Osteocyte (in vitro differentiated cells): ENCODE measurements around the gene MMAB. TPM values are rescaled to one million over a fixed set of nuclear protein-coding genes. Genes with fewer than 3 reads are reported as not detected.

Experiments
- DNase-seq: peaks from one replicate; pipeline ENCODE4 v3.0.0; 2021; ENCODE audit warnings: mixed read lengths; ENCODE audit not compliant: unreplicated experiment; ENCODE audit errors: extremely low spot score
- H3K27ac Mint-ChIP-seq: one replicate; pipeline ENCODE4 v1.8.0; 2021; ENCODE audit warnings: mild to moderate bottlenecking, mixed read lengths; ENCODE audit not compliant: unreplicated experiment
- H3K27me3 Mint-ChIP-seq: one replicate; pipeline ENCODE4 v1.8.0; 2021; ENCODE audit warnings: mixed read lengths; ENCODE audit not compliant: unreplicated experiment
- H3K36me3 Mint-ChIP-seq: one replicate; pipeline ENCODE4 v1.8.0; 2021; ENCODE audit warnings: mixed read lengths; ENCODE audit not compliant: unreplicated experiment
- H3K4me1 Mint-ChIP-seq: one replicate; pipeline ENCODE4 v1.8.0; 2021; ENCODE audit warnings: mixed read lengths; ENCODE audit not compliant: unreplicated experiment
- H3K4me3 Mint-ChIP-seq: one replicate; pipeline ENCODE4 v1.8.0; 2021; ENCODE audit warnings: mild to moderate bottlenecking, moderate library complexity, mixed read lengths; ENCODE audit not compliant: unreplicated experiment
- H3K9me3 Mint-ChIP-seq: one replicate; pipeline ENCODE4 v1.8.0; 2021; ENCODE audit warnings: mixed read lengths; ENCODE audit not compliant: unreplicated experiment
- total RNA-seq: library from RNA; stranded (reverse); gene quantifications from 2 replicates; pipeline ENCODE4 v1.2.1, GENCODE V29; 2021
- TF ChIP-seq, protein P1 (sequence below): fragments of 200-600 bp; sonication (generic); IDR thresholded peaks from 2 replicates; pipeline ENCODE4 v1.5.0; 2021; ENCODE audit warnings: antibody characterized with exemption, mild to moderate bottlenecking, moderate library complexity

The MMAB gene
- total RNA-seq, 1 donor from 2014 or later = 20.6 TPM

DNA sequence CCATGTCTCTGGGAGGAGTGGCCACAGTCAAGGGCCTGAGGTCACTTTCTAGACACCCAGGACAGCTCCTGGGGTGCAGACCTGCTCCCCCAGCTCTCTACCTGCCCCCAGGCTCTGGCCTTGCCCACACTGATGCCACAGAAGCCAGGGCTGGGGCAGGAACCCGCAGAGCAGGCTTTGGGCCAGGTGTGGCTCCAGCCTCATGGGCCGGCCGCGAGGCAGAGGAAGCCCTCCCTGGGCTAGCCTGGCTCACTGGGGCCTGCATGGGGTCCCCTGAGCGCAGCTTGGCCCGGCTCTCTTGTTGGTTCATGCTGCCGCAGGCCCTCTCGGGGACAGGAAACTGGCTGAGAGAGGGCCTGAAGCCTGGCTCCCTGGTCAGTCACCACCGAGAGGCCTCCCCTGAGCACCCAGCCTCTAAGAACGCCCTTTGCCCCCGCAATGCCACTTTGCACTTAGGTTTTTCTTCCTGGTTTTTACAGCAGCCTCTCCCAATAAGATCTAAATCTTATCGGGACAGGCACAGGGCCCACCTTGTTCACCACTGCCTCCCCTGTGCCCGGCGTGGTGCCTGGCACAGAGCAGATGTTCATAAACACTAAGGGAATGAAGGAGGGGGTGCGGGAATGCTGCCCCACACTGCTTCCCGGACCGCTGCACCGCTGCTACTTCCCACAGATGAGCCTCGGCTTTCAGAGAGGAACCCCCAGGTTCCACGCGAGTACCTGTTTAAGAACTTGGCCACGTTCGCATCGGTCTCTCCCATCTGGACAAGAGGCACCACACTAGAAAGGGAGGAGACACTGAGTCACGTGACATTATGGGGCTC is 14.7 kb downstream of the MMAB start:
- TF ChIP-seq, protein P1, sequence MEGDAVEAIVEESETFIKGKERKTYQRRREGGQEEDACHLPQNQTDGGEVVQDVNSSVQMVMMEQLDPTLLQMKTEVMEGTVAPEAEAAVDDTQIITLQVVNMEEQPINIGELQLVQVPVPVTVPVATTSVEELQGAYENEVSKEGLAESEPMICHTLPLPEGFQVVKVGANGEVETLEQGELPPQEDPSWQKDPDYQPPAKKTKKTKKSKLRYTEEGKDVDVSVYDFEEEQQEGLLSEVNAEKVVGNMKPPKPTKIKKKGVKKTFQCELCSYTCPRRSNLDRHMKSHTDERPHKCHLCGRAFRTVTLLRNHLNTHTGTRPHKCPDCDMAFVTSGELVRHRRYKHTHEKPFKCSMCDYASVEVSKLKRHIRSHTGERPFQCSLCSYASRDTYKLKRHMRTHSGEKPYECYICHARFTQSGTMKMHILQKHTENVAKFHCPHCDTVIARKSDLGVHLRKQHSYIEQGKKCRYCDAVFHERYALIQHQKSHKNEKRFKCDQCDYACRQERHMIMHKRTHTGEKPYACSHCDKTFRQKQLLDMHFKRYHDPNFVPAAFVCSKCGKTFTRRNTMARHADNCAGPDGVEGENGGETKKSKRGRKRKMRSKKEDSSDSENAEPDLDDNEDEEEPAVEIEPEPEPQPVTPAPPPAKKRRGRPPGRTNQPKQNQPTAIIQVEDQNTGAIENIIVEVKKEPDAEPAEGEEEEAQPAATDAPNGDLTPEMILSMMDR = no peak
- no peak overlapping the region for H3K4me3 Mint-ChIP-seq
- no peaks in the 10 kb centered on the region for H3K4me1 Mint-ChIP-seq
- peaks cover 2% of the 10 kb centered on the region for H3K27me3 Mint-ChIP-seq
- H3K27ac Mint-ChIP-seq = no peak overlapping the region
- peaks cover 6% of the 10 kb centered on the region for H3K36me3 Mint-ChIP-seq
- DNase-seq = no peak
- H3K9me3 Mint-ChIP-seq = no peaks in the 10 kb centered on the region

DNA sequence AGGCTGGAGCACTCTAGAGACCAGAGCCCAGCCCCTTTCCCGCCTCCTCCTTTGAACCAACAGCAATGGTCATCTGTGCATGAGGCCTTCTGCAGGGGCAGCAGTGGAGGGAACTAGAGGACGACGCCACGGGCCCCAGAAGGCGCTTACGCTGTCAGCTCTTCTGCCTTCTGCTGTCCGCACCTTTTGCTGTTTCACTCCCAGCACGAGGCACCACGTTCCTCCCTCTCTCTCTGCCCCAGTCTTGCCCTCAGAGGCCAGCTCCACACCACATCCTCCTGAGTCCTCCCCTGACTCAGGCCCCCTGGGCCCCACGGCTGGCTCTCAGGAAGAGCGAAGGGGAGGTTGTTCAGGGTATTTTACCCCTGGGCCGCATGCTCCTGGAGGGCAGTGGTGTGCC is 15.5 kb downstream of the MMAB start:
- H3K4me3 Mint-ChIP-seq = no peak overlapping the region
- DNase-seq = no peak
- H3K27ac Mint-ChIP-seq = no peak overlapping the region

DNA sequence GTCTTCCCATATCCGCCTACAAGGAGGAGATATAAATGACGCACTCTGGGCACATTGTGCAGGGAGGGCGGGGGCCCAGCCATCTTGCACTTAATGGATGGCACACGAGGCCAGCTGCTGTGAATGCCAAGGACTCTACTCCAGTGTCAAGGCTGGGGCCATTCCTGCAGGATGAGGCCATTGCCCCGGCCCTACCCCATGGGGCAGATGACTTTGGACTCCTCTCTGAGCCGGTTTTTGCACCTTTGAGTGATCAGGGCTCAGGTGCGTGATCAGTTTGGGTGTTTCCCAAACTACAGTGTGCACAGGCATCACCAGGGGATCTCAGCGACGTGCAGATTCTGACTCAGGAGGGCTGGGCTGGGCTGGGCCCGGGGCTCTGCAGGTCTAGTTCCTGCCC is 16.1 kb downstream of the MMAB start:
- H3K4me1 Mint-ChIP-seq = no peaks in the 10 kb centered on the region

More for the DNA sequence above, 15.5 kb downstream of the MMAB start:
- peaks cover 6% of the 10 kb centered on the region for H3K36me3 Mint-ChIP-seq
- no peaks in the 10 kb centered on the region for H3K9me3 Mint-ChIP-seq
- TF ChIP-seq, protein P1 = no peak
- H3K27me3 Mint-ChIP-seq = peaks cover 2% of the 10 kb centered on the region
- H3K4me1 Mint-ChIP-seq = no peaks in the 10 kb centered on the region

DNA sequence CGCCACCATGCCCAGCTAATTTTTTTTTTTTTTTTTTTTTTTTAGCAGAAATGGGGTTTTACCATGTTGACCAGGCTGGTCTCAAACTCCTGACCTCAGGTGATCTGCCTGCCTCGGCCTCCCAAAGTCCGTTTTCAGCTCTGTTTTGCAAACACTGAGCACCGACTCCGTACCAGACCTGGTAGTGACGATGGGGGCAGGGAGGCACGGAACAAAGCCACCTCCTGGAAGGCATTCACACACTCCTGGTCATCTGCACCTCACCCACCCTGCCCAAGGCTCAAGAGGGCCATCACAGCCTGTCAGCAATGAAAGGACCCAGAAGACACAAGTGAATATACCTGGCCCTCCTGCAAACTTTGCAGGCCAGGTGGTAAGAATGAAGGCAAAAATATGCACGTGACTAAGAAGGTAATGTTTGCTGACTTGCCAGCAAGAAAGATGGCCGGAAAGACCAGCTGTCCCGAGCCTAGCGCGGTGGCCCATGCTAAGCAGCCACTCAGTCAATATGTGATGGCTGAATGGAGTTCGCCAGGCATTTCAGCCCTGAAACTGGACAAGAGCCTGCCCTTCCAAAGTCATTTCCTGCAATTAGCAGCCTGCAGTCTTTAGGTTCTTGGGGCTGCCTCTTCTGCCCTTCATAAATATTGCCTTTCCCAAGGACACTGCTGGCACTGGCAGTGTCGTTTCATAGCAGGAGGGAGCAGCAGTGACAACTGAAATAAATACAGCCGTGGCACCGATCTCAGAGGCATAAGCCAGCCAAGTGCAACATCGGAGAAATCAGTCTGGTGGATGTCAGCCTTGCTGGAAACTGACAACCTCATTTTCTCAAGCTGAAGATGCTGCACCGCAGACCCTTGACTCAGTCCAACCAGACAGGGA is 17.6 kb downstream of the MMAB start:
- no peaks in the 10 kb centered on the region for H3K9me3 Mint-ChIP-seq
- no peak for DNase-seq
- H3K4me1 Mint-ChIP-seq = no peaks in the 10 kb centered on the region
- peaks cover 6% of the 10 kb centered on the region for H3K27me3 Mint-ChIP-seq
- H3K4me3 Mint-ChIP-seq = no peak overlapping the region
- TF ChIP-seq, protein P1 = no peak
- H3K27ac Mint-ChIP-seq = no peak overlapping the region
- no peaks in the 10 kb centered on the region for H3K36me3 Mint-ChIP-seq

More for the DNA sequence above, 16.1 kb downstream of the MMAB start:
- H3K4me3 Mint-ChIP-seq = no peak overlapping the region
- H3K27me3 Mint-ChIP-seq = peaks cover 6% of the 10 kb centered on the region
- H3K27ac Mint-ChIP-seq = no peak overlapping the region
- TF ChIP-seq, protein P1 = no peak
- DNase-seq = no peak
- H3K9me3 Mint-ChIP-seq = no peaks in the 10 kb centered on the region
- H3K36me3 Mint-ChIP-seq = peaks cover 3% of the 10 kb centered on the region

DNA sequence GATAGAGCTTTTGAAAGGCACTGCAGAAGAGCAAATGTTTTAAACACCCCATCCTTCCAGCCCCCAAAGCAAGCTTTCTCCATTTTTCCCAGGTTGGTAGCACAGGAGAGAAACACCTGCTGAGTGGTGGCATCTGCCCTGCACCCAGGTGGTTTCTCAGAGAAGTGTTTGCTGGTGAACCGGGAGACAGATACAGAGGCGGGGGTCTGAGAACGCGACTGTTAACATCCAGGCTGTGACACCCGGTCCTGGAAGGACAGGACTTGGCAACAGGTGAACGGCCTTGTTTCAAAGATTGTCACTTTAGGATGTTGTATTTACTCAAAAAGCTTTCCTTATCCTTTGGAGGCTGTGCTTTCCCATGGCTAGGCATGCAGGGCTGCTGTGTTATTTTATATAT is 18.5 kb downstream of the MMAB start:
- Mint-ChIP-seq H3K4me1 (no peaks in the 10 kb centered on the region), H3K4me3 (no peak overlapping the region), H3K9me3 (no peaks in the 10 kb centered on the region), H3K27me3 (peaks cover 9% of the 10 kb centered on the region), H3K27ac (no peak overlapping the region), H3K36me3 (no peaks in the 10 kb centered on the region)
- TF ChIP-seq, protein P1 = no peak
- no peak for DNase-seq
